ENCODE results near the gene PSKH1.

Gene PSKH1

GRCh38 chr16:67872631-67873434, 20.2 kb upstream of the PSKH1 start, which contains the start of gene EDC4 (continued):
- TF ChIP-seq ZNF48 (tag by site-specific recombination; IDR thresholded peaks at IDR 0.05), result no peak
- peak; percentile 59; the same call in 1 of the 2 replicates for TF ChIP-seq BCL11B (tag by site-specific recombination; IDR thresholded peaks at IDR 0.05; ENCODE audit: low read depth)
- TF ChIP-seq ZFHX2 (tag by site-specific recombination; conservative IDR thresholded peaks at IDR 0.05), result peak; percentile 98
- no peak for TF ChIP-seq ZNF157 (tag by site-specific recombination; IDR thresholded peaks at IDR 0.05)
- peak; percentile 93 for TF ChIP-seq ZNF501 (tag by site-specific recombination; IDR thresholded peaks at IDR 0.05)
- TF ChIP-seq, protein P1, sequence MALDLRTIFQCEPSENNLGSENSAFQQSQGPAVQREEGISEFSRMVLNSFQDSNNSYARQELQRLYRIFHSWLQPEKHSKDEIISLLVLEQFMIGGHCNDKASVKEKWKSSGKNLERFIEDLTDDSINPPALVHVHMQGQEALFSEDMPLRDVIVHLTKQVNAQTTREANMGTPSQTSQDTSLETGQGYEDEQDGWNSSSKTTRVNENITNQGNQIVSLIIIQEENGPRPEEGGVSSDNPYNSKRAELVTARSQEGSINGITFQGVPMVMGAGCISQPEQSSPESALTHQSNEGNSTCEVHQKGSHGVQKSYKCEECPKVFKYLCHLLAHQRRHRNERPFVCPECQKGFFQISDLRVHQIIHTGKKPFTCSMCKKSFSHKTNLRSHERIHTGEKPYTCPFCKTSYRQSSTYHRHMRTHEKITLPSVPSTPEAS (tag by site-specific recombination; IDR thresholded peaks at IDR 0.05), result no peak
- TF ChIP-seq ZNF623 (tag by site-specific recombination; IDR thresholded peaks at IDR 0.05), result no peak; the same call in 1 of the 2 replicates
- no peak for TF ChIP-seq ZNF214 (tag by site-specific recombination; IDR thresholded peaks at IDR 0.05; ENCODE audit: borderline replicate concordance)
- TF ChIP-seq KLF1 (tag by site-specific recombination; IDR thresholded peaks at IDR 0.05), result peak; percentile 86
- peak; percentile 98 for TF ChIP-seq ZNF660 (tag by site-specific recombination; IDR thresholded peaks at IDR 0.05)
- no peak for TF ChIP-seq ZNF24 (tag by site-specific recombination; IDR thresholded peaks at IDR 0.05)
- TF ChIP-seq, protein P2, sequence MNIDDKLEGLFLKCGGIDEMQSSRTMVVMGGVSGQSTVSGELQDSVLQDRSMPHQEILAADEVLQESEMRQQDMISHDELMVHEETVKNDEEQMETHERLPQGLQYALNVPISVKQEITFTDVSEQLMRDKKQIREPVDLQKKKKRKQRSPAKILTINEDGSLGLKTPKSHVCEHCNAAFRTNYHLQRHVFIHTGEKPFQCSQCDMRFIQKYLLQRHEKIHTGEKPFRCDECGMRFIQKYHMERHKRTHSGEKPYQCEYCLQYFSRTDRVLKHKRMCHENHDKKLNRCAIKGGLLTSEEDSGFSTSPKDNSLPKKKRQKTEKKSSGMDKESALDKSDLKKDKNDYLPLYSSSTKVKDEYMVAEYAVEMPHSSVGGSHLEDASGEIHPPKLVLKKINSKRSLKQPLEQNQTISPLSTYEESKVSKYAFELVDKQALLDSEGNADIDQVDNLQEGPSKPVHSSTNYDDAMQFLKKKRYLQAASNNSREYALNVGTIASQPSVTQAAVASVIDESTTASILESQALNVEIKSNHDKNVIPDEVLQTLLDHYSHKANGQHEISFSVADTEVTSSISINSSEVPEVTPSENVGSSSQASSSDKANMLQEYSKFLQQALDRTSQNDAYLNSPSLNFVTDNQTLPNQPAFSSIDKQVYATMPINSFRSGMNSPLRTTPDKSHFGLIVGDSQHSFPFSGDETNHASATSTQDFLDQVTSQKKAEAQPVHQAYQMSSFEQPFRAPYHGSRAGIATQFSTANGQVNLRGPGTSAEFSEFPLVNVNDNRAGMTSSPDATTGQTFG (tag by site-specific recombination; IDR thresholded peaks at IDR 0.05; ENCODE audit: borderline replicate concordance), result no peak; the same call in 1 of the 2 replicates
- TF ChIP-seq ZNF174 (tag by site-specific recombination; IDR thresholded peaks at IDR 0.05), result no peak
- TF ChIP-seq FEZF1 (tag by site-specific recombination; IDR thresholded peaks at IDR 0.05), result no peak
- TF ChIP-seq ZNF146 (tag by site-specific recombination; IDR thresholded peaks at IDR 0.05), result no peak
- TF ChIP-seq SP7 (tag by site-specific recombination; IDR thresholded peaks at IDR 0.05), result peak; percentile 84
- TF ChIP-seq ZBTB17 (tag by site-specific recombination; IDR thresholded peaks at IDR 0.05), result 0 out of 2 replicates have a peak, but pooled peaks have one; percentile 21
- TF ChIP-seq ZNF580 (tag by site-specific recombination; IDR thresholded peaks at IDR 0.05), result peak; percentile 99
- no peak for TF ChIP-seq ZNF529 (tag by site-specific recombination; IDR thresholded peaks at IDR 0.05; ENCODE audit: insufficient replicate concordance)
- TF ChIP-seq GLIS2 (tag by site-specific recombination; IDR thresholded peaks at IDR 0.05), result peak; percentile 90
- no peak for TF ChIP-seq SCRT1 (tag by site-specific recombination; IDR thresholded peaks at IDR 0.05; ENCODE audit: borderline replicate concordance)
- TF ChIP-seq ZNF423 (tag by site-specific recombination; IDR thresholded peaks at IDR 0.05), result no peak
- peak; percentile 68 for TF ChIP-seq ZEB2 (tag by site-specific recombination; IDR thresholded peaks at IDR 0.05)
- TF ChIP-seq, protein P3, sequence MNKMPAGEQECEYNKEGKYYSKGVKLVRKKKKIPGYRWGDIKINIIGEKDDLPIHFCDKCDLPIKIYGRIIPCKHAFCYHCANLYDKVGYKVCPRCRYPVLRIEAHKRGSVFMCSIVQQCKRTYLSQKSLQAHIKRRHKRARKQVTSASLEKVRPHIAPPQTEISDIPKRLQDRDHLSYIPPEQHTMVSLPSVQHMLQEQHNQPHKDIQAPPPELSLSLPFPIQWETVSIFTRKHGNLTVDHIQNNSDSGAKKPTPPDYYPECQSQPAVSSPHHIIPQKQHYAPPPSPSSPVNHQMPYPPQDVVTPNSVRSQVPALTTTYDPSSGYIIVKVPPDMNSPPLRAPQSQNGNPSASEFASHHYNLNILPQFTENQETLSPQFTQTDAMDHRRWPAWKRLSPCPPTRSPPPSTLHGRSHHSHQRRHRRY (tag by site-specific recombination; IDR thresholded peaks at IDR 0.05), result no peak
- no peak for TF ChIP-seq ZNF354C (tag by site-specific recombination; IDR thresholded peaks at IDR 0.05; ENCODE audit: borderline replicate concordance, low read depth)
- TF ChIP-seq ZNF654 (tag by site-specific recombination; IDR thresholded peaks at IDR 0.05; ENCODE audit: low read depth), result no peak
- 0 out of 2 replicates have a peak, but pooled peaks have one; percentile 17 for TF ChIP-seq ZNF223 (tag by site-specific recombination; IDR thresholded peaks at IDR 0.05)
- peak; percentile 62; the same call in 1 of the 2 replicates for TF ChIP-seq ZBTB44 (tag by site-specific recombination; IDR thresholded peaks at IDR 0.05)
- no peak for TF ChIP-seq ZNF664 (tag by site-specific recombination; IDR thresholded peaks at IDR 0.05)
- TF ChIP-seq PBX3 (CRISPR knock-in tag; IDR thresholded peaks at IDR 0.05), result peak; percentile 58; the same call in 1 of the 2 replicates
- TF ChIP-seq ZNF560 (tag by site-specific recombination; IDR thresholded peaks at IDR 0.05; ENCODE audit: borderline replicate concordance), result no peak
- 0 out of 2 replicates have a peak, but pooled peaks have one; percentile 74 for TF ChIP-seq HOXC10 (CRISPR knock-in tag; IDR thresholded peaks at IDR 0.05)
- peak; percentile 90 for TF ChIP-seq KLF7 (tag by site-specific recombination; IDR thresholded peaks at IDR 0.05; ENCODE audit: borderline replicate concordance)
